ENCODE results near the gene GRIP2. TPM values are rescaled to one million over a fixed set of nuclear protein-coding genes. Genes with fewer than 3 reads are reported as not detected.

GRIP2 gene
- total and polyA plus RNA-seq, 2 donors (not counting 3 experiments of a cell fraction or from before 2014, with no cell fraction given) = not detected

DNA sequence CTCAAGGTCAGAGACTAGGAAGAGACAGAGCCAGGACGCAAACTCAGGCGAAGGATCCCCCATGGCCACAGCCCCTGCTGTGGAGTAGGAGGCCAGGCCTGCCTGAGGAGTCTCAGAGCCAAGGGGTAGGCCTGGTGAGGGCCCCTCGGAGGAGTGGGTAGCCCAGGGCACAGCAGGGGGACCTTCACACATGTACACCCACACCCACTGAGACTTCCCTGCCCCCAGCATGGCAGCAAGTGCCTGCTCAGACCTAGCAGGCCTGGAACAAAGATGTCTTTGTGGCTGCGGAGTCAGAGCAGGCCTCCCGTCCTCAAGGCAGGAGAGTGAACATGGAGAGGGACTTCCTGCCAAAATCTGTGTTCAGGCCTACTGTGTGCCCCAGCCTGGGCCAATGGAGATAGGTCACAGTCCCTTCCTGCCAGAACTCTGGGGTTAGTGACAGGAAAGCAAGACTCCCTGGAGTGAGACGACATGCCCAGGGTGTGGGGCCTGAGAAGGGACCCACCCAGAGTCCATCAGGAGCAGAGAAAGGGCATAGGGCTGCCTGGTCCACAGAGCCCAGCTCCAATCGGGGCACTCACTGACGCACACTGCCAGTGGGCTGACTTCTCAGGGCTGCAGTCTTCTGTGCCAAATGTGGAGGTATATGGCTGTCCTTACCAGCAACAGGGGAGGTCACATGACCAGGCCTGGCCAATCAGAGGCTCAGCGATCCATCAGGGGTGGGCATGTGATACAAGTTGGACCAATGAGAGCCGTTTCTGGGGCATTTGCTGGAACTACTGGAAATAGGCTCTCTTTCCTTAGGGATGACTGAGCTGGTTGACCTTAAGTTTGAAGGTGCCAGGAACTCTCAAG, 2.3 kb downstream of the GRIP2 start:
- POLR2A ChIA-PET = no interaction called here
- Histone ChIP-seq H3K9me1 (replicated peaks; ENCODE audit: control insufficient read depth, extremely low read depth, insufficient read depth, low read length) (no peaks in the 10 kb centered on the region), H3K9ac (replicated peaks; ENCODE audit: extremely low read depth, insufficient read depth, low read length) (no peak overlapping the region), H2AFZ (ENCODE audit: low read depth, low read length) (no peak overlapping the region), H4K20me1 (replicated peaks; ENCODE audit: control insufficient read depth, extremely low read depth, insufficient read depth, low read length) (no peaks in the 10 kb centered on the region), H3K36me3 (ENCODE audit: control insufficient read depth in 2 of 2, extremely low read depth in 1 of 2, insufficient read depth in 2 of 2, low read length in 2 of 2) (no peaks in the 10 kb centered on the region), H3K27me3 (ENCODE audit: control insufficient read depth in 2 of 2, insufficient read depth in 2 of 2, low read length in 2 of 2) (no peaks in the 10 kb centered on the region), H3K79me2 (ENCODE audit: control insufficient read depth, insufficient read depth, low read length) (no peaks in the 10 kb centered on the region), H3K4me3 (replicated peaks in 1 of 3; ENCODE audit: insufficient read depth in 1 of 3, low read depth in 1 of 3, low read length in 3 of 3) (no peak overlapping the region), H3K9me3 (replicated peaks; ENCODE audit: control insufficient read depth, insufficient read depth, low read length) (no peaks in the 10 kb centered on the region), H3K4me2 (ENCODE audit: insufficient read depth, low read length) (no peak overlapping the region), H3K4me1 (ENCODE audit: control insufficient read depth, extremely low read depth, insufficient read depth, low read length) (no peaks in the 10 kb centered on the region), H3K27ac (ENCODE audit: insufficient read depth, low read depth, low read length) (no peak overlapping the region)
- intact Hi-C loops (cut with micrococcal nuclease) (no loop called here), dilution Hi-C loops (cut with MboI; ENCODE audit: extremely low pct_ligation_motif_present, low sequenced_read_pairs) (no loop called here)
- FAIRE-seq = no peak
- TF ChIP-seq POLR2AphosphoS5 (IDR thresholded peaks at IDR 0.05; ENCODE audit: insufficient read depth, low read depth, low read length) = no peak
- CTCF ChIA-PET = interaction anchor here (0.9 to 2.0 kb wide), 5 partner anchors 11 to 15 kb away, joined by 3 to 10 read pairs (median 3); no protein-coding TSS in a partner anchor
- no TSS peak for BruUV-seq (replicated peaks)
- DNase-seq (ENCODE audit: low read depth, low spot score) = no peak

DNA sequence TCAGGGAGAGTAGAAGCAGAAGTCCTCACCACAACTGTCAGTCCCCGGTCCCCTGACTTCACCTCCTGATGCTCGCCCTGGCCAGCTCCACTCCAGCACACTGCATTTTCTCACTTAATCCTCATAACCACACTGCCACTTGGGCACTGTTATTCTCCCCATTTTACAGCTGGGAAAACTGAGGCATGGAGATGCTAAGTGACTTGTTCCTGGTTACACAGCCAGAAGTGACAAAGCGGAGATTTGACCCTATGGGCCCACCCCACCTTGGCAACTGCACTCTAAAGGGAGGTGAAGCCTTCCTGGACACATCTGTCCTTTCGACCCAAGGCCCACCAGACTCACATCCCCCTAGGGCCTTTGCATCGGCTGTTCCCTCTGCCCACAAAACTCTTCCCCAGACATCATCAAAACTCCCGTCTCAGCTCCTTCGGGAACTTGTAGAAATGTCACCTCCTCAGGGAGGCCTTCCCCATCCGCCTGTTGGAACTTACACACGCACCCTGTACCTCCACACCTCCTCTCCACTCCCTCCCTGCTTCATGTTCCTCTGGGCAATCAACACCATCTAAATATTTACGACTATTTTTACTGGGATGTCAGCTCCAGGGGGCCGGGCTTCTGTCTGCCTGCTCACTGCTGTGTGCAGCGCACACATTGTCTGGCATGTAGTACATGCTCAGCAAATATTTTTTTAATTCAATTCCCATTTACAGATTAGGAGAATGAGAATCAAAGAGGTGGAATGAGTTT, 3.1 kb downstream of the GRIP2 start:
- intact Hi-C loops (cut with micrococcal nuclease) = no loop called here
- FAIRE-seq (no peak), DNase-seq (ENCODE audit: low read depth, low spot score) (no peak)
- H3K9me1 ChIP-seq (replicated peaks; ENCODE audit: control insufficient read depth, extremely low read depth, insufficient read depth, low read length) = no peaks in the 10 kb centered on the region
- POLR2A ChIA-PET = no interaction called here
- no peaks in the 10 kb centered on the region for H3K4me1 ChIP-seq (ENCODE audit: control insufficient read depth, extremely low read depth, insufficient read depth, low read length)
- no peaks in the 10 kb centered on the region for H3K27me3 ChIP-seq (ENCODE audit: control insufficient read depth in 2 of 2, insufficient read depth in 2 of 2, low read length in 2 of 2)
- H3K9ac ChIP-seq (replicated peaks; ENCODE audit: extremely low read depth, insufficient read depth, low read length) = no peak overlapping the region
- no peaks in the 10 kb centered on the region for H4K20me1 ChIP-seq (replicated peaks; ENCODE audit: control insufficient read depth, extremely low read depth, insufficient read depth, low read length)
- no peaks in the 10 kb centered on the region for H3K9me3 ChIP-seq (replicated peaks; ENCODE audit: control insufficient read depth, insufficient read depth, low read length)
- dilution Hi-C loops (cut with MboI; ENCODE audit: extremely low pct_ligation_motif_present, low sequenced_read_pairs) = no loop called here
- no peak overlapping the region for H3K27ac ChIP-seq (ENCODE audit: insufficient read depth, low read depth, low read length)
- no peak overlapping the region for H3K4me2 ChIP-seq (ENCODE audit: insufficient read depth, low read length)
- CTCF ChIA-PET = interaction anchor here (1.6 kb wide), 1 partner anchor 12 kb away, joined by 5 read pairs; no protein-coding TSS in a partner anchor
- H3K4me3 ChIP-seq (replicated peaks in 1 of 3; ENCODE audit: insufficient read depth in 1 of 3, low read depth in 1 of 3, low read length in 3 of 3) = no peak overlapping the region
- TF ChIP-seq JUN (IDR thresholded peaks at IDR 0.05; ENCODE audit: borderline replicate concordance, insufficient read depth, insufficient read length, low read depth) = no peak
- TF ChIP-seq EZH2 (IDR thresholded peaks at IDR 0.05; ENCODE audit: borderline replicate concordance, low read depth, low read length, severe bottlenecking) = no peak
- TF ChIP-seq, protein P1, sequence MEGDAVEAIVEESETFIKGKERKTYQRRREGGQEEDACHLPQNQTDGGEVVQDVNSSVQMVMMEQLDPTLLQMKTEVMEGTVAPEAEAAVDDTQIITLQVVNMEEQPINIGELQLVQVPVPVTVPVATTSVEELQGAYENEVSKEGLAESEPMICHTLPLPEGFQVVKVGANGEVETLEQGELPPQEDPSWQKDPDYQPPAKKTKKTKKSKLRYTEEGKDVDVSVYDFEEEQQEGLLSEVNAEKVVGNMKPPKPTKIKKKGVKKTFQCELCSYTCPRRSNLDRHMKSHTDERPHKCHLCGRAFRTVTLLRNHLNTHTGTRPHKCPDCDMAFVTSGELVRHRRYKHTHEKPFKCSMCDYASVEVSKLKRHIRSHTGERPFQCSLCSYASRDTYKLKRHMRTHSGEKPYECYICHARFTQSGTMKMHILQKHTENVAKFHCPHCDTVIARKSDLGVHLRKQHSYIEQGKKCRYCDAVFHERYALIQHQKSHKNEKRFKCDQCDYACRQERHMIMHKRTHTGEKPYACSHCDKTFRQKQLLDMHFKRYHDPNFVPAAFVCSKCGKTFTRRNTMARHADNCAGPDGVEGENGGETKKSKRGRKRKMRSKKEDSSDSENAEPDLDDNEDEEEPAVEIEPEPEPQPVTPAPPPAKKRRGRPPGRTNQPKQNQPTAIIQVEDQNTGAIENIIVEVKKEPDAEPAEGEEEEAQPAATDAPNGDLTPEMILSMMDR (IDR thresholded peaks at IDR 0.05; ENCODE audit: extremely low read depth in 1 of 2, insufficient read depth in 1 of 2, low read depth in 1 of 2, low read length in 2 of 2) = no peak
- TF ChIP-seq POLR2AphosphoS5 (IDR thresholded peaks at IDR 0.05; ENCODE audit: insufficient read depth, low read depth, low read length) = no peak
- TF ChIP-seq MYC (IDR thresholded peaks at IDR 0.05; ENCODE audit: low read depth, low read length) = no peak
- TF ChIP-seq, protein P2, sequence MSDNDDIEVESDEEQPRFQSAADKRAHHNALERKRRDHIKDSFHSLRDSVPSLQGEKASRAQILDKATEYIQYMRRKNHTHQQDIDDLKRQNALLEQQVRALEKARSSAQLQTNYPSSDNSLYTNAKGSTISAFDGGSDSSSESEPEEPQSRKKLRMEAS (IDR thresholded peaks at IDR 0.05; ENCODE audit: insufficient read depth, insufficient read length) = no peak
- TF ChIP-seq FOS (IDR thresholded peaks at IDR 0.05; ENCODE audit: borderline replicate concordance, insufficient read depth, low read length) = no peak
- no peak for TF ChIP-seq POLR2A (IDR thresholded peaks at IDR 0.05; ENCODE audit: low read depth, low read length)
- no peak for TF ChIP-seq GATA2 (IDR thresholded peaks at IDR 0.05; ENCODE audit: insufficient read depth, insufficient read length, low read depth, low read length)
- no peaks in the 10 kb centered on the region for H3K79me2 ChIP-seq (ENCODE audit: control insufficient read depth, insufficient read depth, low read length)
- H3K36me3 ChIP-seq (ENCODE audit: control insufficient read depth in 2 of 2, extremely low read depth in 1 of 2, insufficient read depth in 2 of 2, low read length in 2 of 2) = no peaks in the 10 kb centered on the region
- BruUV-seq (replicated peaks) = no TSS peak
- H2AFZ ChIP-seq (ENCODE audit: low read depth, low read length) = no peak overlapping the region

Measured in endothelial cell of umbilical vein (primary cell).